Glutamatergic neuron (in vitro differentiated cells): ENCODE measurements around the gene SPPL2C. TPM values are rescaled to one million over a fixed set of nuclear protein-coding genes. Genes with fewer than 3 reads are reported as not detected.
"Not testable (repeated sequence)": the region's sequence is repeated elsewhere in the genome, so short reads cannot be mapped to it uniquely, and the experiment has no call there.

ENCODE experiments used
- DNase-seq: peaks from one replicate; pipeline ENCODE4 v3.0.0; 2022
- H3K27ac Mint-ChIP-seq: one replicate; pipeline ENCODE4 v1.8.0; 2020; ENCODE audit warnings: mild to moderate bottlenecking, mixed read lengths, inconsistent platforms; ENCODE audit not compliant: unreplicated experiment
- H3K27me3 Mint-ChIP-seq: one replicate; pipeline ENCODE4 v1.8.0; 2020; ENCODE audit warnings: mild to moderate bottlenecking, moderate library complexity, mixed read lengths, inconsistent platforms; ENCODE audit not compliant: unreplicated experiment
- H3K36me3 Mint-ChIP-seq: one replicate; pipeline ENCODE4 v1.8.0; 2020; ENCODE audit warnings: mild to moderate bottlenecking, mixed read lengths, inconsistent platforms; ENCODE audit not compliant: unreplicated experiment
- H3K4me1 Mint-ChIP-seq: one replicate; pipeline ENCODE4 v1.8.0; 2020; ENCODE audit warnings: mild to moderate bottlenecking, low read depth, mixed read lengths, inconsistent platforms; ENCODE audit not compliant: unreplicated experiment
- H3K4me3 Mint-ChIP-seq: one replicate; pipeline ENCODE4 v1.8.0; 2020; ENCODE audit warnings: mild to moderate bottlenecking, mixed read lengths, inconsistent platforms; ENCODE audit not compliant: unreplicated experiment
- H3K9me3 Mint-ChIP-seq: one replicate; pipeline ENCODE4 v1.8.0; 2020; ENCODE audit warnings: mild to moderate bottlenecking, moderate library complexity, mixed read lengths, inconsistent platforms; ENCODE audit not compliant: unreplicated experiment
- total RNA-seq: library from RNA; stranded (reverse); fragmentation: NEBNext Ultra II Directional; extraction: Animal tissue kit (Norgen Biotek cat#: 25700); gene quantifications from one replicate; pipeline ENCODE4 v1.2.1, GENCODE V29; 2021; ENCODE audit not compliant: unreplicated experiment
- TF ChIP-seq, protein P1 (sequence below): fragments of 200-600 bp; sonication (generic); IDR thresholded peaks from one replicate; pipeline ENCODE4 v1.5.0; 2021; ENCODE audit not compliant: partially characterized antibody, unreplicated experiment

The SPPL2C gene
- total RNA-seq, 1 donor from 2014 or later: not detected

DNA sequence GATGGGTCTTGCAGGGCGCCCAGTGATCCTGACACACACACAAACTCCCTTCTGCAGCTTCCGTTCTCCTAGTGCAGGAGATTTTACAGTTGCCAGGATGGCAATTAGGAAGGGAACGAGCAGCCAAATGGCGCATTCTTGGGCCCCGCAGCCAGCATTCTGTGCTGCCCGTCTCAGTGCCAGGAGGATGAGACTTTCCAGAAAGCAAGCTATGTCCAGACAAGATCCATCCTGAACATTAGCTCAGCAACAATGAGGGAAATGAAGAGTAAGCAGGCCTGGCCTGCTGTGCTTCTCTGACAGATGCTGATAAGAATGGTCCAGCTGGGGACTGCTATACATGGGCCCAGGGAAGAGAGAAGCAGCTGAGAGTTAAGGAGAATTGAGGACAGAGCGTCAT lies 16.5 kb downstream of the SPPL2C start:
- H3K27me3 Mint-ChIP-seq: peaks cover 2% of the 10 kb centered on the region
- DNase-seq: no peak
- no peak overlapping the region for H3K4me3 Mint-ChIP-seq

GRCh38 chr17:45862127-45862526 lies 17.4 kb downstream of the SPPL2C start:
- not testable (repeated sequence) for H3K36me3 Mint-ChIP-seq, DNase-seq, H3K27ac Mint-ChIP-seq, H3K27me3 Mint-ChIP-seq, H3K9me3 Mint-ChIP-seq, H3K4me3 Mint-ChIP-seq
- peaks cover 16% of the 10 kb centered on the region for H3K4me1 Mint-ChIP-seq

More for the DNA sequence above, 16.5 kb downstream of the SPPL2C start:
- Mint-ChIP-seq H3K36me3 (no peaks in the 10 kb centered on the region), H3K4me1 (peaks cover 16% of the 10 kb centered on the region), H3K27ac (peak overlapping the region; percentile 56), H3K9me3 (peaks cover 7% of the 10 kb centered on the region)
- TF ChIP-seq, protein P1, sequence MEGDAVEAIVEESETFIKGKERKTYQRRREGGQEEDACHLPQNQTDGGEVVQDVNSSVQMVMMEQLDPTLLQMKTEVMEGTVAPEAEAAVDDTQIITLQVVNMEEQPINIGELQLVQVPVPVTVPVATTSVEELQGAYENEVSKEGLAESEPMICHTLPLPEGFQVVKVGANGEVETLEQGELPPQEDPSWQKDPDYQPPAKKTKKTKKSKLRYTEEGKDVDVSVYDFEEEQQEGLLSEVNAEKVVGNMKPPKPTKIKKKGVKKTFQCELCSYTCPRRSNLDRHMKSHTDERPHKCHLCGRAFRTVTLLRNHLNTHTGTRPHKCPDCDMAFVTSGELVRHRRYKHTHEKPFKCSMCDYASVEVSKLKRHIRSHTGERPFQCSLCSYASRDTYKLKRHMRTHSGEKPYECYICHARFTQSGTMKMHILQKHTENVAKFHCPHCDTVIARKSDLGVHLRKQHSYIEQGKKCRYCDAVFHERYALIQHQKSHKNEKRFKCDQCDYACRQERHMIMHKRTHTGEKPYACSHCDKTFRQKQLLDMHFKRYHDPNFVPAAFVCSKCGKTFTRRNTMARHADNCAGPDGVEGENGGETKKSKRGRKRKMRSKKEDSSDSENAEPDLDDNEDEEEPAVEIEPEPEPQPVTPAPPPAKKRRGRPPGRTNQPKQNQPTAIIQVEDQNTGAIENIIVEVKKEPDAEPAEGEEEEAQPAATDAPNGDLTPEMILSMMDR: no peak

DNA sequence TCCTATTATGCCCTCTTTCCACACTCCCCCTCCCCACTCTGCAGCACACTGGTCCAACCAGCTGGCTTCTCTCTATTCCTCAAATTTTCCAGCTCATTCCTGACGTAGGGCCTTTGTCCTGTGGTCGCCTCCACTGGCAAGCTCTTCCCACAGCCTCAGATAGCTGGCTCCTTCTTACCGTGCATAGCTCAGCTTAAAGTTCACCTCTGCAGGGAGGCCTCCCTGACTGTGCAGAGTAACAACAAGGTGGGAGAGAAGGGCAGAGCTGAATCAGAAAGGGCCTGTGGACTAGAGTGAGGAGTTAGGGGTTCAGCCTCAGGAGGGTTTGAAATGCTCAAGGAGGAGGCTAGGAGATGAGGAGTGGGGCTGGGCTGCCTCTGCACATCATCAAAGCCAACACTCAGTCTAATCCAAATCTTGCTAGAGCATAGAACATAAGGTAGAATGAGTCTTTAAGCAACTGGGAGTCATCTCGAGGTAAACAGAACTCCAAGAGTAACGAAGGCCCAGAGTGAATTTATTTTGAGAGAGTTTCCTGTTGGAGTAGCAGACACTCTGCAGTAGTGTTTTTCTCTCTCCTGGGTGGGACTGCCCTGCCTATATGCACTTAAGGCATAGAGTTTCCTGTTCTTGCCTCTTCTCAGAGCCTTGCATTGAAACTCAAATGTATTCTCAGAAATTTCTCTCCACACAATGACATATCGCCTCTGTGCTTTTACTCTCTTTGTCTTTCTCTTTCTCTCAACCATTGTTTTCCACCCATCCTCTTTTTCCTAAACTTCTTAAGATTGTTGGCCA lies 19.4 kb downstream of the SPPL2C start:
- Mint-ChIP-seq H3K36me3 (no peaks in the 10 kb centered on the region), H3K27ac (no peak overlapping the region), H3K4me1 (peaks cover 4% of the 10 kb centered on the region), H3K4me3 (no peak overlapping the region), H3K9me3 (peaks cover 4% of the 10 kb centered on the region), H3K27me3 (peaks cover 2% of the 10 kb centered on the region)
- TF ChIP-seq, protein P1: no peak
- no peak for DNase-seq

DNA sequence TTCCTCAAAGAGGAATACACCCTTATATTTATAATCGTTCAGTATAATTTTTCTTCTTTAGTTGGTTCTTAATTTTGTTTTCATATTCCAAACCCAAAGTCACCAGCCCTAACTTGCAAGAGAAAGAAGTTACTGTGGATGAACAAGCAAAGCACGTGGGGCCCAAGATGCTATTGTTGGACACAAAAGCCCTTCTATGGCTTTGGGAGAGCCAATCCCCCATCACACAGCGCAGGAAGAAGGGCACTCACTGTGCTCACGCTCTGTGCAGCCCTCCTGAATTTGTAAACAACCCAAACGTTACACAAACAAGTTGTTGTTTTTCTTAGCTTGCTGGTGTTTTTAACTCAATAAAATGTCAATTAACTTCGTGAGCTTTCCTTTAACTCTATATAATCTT lies 22.5 kb downstream of the SPPL2C start:
- DNase-seq: no peak
- Mint-ChIP-seq H3K27ac (no peak overlapping the region), H3K4me3 (no peak overlapping the region)

DNA sequence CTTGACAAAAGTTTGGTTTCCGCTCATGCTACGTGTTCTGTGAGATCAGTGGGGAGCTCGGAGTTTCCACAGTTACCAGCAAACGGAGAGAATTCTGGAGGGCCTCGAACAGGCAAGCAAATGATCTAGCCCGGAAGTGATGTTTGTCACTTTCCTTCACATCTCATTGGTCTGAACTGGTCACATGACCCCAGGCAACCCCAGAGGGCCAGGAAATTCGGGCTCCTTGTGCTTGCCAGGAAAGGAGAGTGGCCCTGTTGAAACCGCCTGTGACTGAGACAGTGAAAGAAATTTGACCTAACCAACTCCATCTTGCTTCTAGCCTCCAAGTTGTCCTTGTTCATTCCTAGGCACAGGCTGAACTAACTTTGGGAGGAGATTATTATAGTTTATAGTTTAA lies 23.0 kb downstream of the SPPL2C start:
- Mint-ChIP-seq H3K27me3 (no peaks in the 10 kb centered on the region), H3K4me1 (no peaks in the 10 kb centered on the region), H3K27ac (no peak overlapping the region), H3K9me3 (no peaks in the 10 kb centered on the region), H3K4me3 (no peak overlapping the region), H3K36me3 (no peaks in the 10 kb centered on the region)
- no peak for DNase-seq
- TF ChIP-seq, protein P1: no peak

More for the DNA sequence above, 22.5 kb downstream of the SPPL2C start:
- no peaks in the 10 kb centered on the region for H3K4me1 Mint-ChIP-seq
- H3K27me3 Mint-ChIP-seq: no peaks in the 10 kb centered on the region
- TF ChIP-seq, protein P1: no peak
- no peaks in the 10 kb centered on the region for H3K9me3 Mint-ChIP-seq
- H3K36me3 Mint-ChIP-seq: no peaks in the 10 kb centered on the region
